Measurements from ENCODE around the gene FRMD8.

The FRMD8 gene

DNA sequence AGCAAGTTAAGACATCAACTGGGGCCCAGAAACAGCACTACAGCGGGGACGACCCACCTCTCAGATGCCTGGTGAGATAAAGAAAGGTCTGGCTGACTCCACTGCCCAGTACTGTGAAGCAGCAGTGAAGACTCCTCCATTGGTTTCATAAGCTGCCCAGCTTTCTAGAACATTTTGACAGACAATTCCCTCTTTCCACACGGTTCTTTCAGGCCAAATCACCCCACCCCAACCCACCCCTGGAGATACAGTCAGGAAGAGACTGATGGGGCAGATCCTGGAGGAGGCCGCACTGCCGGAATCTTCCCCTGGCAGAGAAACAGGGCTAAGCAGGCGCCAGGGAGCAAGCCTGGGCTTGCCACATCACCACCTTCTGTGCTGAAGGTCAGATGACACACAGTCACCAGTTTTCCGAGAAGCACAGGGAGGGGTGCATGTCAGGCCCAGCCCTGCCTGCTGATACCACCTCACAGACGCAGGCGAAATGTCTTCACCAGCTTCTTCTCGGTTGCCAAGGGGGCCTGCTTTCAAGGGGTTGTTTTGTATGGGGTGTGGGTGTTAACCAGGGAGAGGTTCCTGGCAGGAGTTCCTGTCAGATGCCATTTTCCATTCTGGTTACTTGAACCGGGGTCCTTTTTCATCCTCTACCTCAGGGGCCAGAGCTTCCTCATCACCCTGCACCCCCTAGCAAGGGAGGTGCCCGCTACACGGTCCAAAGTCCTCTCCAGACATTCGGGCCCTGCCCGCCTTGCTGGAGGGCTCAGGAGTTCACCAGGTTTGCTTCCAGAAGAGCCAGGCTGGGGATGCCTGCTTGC lies 34.7 kb downstream of the FRMD8 start:
- DNase-seq (ENCODE audit: low read depth in 1 of 2, low spot score in 1 of 2) = peak in 1 of 2 experiments; percentile 97
- TF ChIP-seq JUND (IDR thresholded peaks at IDR 0.05; ENCODE audit: low read depth) = peak; percentile 30; the same call in 1 of the 2 replicates
- in situ Hi-C loops (cut with HindIII; ENCODE audit: low pct_unique_long_range_greater_than_20kb, low sequenced_read_pairs) = no loop called here

DNA sequence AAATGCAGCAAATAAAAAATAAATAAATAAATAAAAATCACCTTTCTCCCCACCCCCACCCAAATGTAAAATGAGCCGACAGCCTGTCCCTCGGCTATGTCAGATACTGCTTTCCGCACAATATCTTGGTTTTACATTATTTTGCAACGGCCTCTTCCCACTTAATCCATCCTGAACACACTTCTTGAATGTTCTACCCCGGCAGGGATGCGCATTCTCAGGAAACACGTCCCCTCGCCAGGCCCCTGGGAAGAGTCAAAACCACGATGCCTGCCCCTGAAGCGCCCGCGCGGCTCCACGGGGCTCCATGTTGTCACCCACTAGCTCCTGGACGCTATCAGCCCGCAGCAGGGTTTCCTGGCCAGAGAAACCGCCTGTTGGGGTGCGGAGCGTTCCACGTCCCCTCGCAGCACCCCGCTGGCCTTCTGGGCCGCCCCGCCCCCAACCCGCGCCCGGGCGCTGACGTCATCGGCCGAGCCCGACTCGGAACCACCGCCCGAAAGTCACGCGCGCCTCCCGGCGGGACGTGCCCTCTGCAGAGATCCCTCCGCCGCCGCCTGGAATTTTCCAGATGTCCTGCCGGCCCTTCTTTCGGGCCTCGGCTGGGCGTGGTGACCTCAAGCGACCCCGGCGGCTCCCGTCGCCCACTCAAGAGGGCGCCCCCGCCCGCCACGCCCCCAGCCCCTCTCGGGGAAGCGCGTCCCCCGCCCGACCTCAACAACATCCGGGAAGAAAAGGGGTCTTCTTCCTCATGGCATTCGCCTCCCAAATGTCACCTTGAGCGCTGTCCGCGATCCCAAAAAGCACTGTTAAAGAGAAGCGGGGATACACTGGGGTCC lies 35.6 kb downstream of the FRMD8 start:
- peak; percentile 94 for TF ChIP-seq JUND (IDR thresholded peaks at IDR 0.05; ENCODE audit: low read depth)
- in situ Hi-C loops (cut with HindIII; ENCODE audit: low pct_unique_long_range_greater_than_20kb, low sequenced_read_pairs) = no loop called here
- peak; percentile 78 to 99 for DNase-seq (ENCODE audit: low read depth in 1 of 2, low spot score in 1 of 2)

DNA sequence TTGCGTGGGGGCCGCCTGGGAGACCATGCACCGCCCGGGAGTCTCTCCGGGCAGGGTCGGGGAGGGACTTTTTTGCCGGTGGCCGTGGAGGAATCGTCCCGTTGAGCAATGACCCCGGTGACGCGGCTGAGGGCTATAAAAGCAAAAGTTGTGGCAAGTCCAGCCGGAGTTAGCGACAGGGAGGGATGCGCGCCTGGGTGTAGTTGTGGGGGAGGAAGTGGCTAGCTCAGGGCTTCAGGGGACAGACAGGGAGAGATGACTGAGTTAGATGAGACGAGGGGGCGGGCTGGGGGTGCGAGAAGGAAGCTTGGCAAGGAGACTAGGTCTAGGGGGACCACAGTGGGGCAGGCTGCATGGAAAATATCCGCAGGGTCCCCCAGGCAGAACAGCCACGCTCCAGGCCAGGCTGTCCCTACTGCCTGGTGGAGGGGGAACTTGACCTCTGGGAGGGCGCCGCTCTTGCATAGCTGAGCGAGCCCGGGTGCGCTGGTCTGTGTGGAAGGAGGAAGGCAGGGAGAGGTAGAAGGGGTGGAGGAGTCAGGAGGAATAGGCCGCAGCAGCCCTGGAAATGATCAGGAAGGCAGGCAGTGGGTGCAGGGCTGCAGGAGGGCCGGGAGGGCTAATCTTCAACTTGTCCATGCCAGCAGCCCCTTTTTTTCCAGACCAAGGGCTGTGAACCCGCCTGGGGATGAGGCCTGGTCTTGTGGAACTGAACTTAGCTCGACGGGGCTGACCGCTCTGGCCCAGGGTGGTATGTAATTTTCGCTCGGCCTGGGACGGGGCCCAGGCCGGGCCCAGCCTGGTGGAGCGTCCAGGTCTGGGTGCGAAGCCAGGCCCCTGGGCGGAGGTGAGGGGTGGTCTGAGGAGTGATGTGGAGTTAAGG lies 36.4 kb downstream of the FRMD8 start, which contains the start of gene NEAT1:
NEAT1 (plus strand) TSS at position 166 of the 883 bp plus-strand sequence.
- in situ Hi-C loops (cut with HindIII; ENCODE audit: low pct_unique_long_range_greater_than_20kb, low sequenced_read_pairs) = no loop called here

DNA sequence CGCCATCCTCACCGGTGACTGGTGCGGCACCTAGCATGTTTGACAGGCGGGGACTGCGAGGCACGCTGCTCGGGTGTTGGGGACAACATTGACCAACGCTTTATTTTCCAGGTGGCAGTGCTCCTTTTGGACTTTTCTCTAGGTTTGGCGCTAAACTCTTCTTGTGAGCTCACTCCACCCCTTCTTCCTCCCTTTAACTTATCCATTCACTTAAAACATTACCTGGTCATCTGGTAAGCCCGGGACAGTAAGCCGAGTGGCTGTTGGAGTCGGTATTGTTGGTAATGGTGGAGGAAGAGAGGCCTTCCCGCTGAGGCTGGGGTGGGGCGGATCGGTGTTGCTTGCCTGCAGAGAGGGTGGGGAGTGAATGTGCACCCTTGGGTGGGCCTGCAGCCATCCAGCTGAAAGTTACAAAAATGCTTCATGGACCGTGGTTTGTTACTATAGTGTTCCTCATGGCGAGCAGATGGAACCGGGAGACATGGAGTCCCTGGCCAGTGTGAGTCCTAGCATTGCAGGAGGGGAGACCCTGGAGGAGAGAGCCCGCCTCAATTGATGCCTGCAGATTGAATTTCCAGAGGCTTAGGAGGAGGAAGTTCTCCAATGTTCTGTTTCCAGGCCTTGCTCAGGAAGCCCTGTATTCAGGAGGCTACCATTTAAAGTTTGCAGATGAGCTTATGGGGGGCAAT lies 37.2 kb downstream of the FRMD8 start:
- no peak for TF ChIP-seq JUND (IDR thresholded peaks at IDR 0.05; ENCODE audit: low read depth)
- in situ Hi-C loops (cut with HindIII; ENCODE audit: low pct_unique_long_range_greater_than_20kb, low sequenced_read_pairs) = no loop called here
- DNase-seq (ENCODE audit: low read depth in 1 of 2, low spot score in 1 of 2) = peak in 1 of 2 experiments; percentile 65

More for the DNA sequence above, 36.4 kb downstream of the FRMD8 start, which contains the start of gene NEAT1:
- TF ChIP-seq JUND (IDR thresholded peaks at IDR 0.05; ENCODE audit: low read depth) = 0 out of 2 replicates have a peak, but pooled peaks have one; percentile 53
- peak; percentile 73 to 98 for DNase-seq (ENCODE audit: low read depth in 1 of 2, low spot score in 1 of 2)

DNA sequence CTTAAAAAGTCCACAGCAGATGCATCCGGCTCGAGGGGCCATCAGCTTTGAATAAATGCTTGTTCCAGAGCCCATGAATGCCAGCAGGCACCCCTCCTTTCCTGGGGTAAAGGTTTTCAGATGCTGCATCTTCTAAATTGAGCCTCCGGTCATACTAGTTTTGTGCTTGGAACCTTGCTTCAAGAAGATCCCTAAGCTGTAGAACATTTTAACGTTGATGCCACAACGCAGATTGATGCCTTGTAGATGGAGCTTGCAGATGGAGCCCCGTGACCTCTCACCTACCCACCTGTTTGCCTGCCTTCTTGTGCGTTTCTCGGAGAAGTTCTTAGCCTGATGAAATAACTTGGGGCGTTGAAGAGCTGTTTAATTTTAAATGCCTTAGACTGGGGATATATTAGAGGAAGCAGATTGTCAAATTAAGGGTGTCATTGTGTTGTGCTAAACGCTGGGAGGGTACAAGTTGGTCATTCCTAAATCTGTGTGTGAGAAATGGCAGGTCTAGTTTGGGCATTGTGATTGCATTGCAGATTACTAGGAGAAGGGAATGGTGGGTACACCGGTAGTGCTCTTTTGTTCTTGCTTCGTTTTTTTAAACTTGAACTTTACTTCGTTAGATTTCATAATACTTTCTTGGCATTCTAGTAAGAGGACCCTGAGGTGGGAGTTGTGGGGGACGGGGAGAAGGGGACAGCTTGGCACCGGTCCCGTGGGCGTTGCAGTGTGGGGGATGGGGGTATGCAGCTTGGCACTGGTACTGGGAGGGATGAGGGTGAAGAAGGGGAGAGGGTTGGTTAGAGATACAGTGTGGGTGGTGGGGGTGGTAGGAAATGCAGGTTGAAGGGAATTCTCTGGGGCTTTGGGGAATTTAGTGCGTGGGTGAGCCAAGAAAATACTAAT lies 38.0 kb downstream of the FRMD8 start:
- TF ChIP-seq JUND (IDR thresholded peaks at IDR 0.05; ENCODE audit: low read depth) = 0 out of 2 replicates have a peak, but pooled peaks have one; percentile 7
- peak in 1 of 2 experiments; percentile 71 for DNase-seq (ENCODE audit: low read depth in 1 of 2, low spot score in 1 of 2)
- in situ Hi-C loops (cut with HindIII; ENCODE audit: low pct_unique_long_range_greater_than_20kb, low sequenced_read_pairs) = no loop called here

DNA sequence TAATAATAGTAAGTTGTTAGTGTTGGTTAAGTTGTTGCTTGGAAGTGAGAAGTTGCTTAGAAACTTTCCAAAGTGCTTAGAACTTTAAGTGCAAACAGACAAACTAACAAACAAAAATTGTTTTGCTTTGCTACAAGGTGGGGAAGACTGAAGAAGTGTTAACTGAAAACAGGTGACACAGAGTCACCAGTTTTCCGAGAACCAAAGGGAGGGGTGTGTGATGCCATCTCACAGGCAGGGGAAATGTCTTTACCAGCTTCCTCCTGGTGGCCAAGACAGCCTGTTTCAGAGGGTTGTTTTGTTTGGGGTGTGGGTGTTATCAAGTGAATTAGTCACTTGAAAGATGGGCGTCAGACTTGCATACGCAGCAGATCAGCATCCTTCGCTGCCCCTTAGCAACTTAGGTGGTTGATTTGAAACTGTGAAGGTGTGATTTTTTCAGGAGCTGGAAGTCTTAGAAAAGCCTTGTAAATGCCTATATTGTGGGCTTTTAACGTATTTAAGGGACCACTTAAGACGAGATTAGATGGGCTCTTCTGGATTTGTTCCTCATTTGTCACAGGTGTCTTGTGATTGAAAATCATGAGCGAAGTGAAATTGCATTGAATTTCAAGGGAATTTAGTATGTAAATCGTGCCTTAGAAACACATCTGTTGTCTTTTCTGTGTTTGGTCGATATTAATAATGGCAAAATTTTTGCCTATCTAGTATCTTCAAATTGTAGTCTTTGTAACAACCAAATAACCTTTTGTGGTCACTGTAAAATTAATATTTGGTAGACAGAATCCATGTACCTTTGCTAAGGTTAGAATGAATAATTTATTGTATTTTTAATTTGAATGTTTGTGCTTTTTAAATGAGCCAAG lies 38.9 kb downstream of the FRMD8 start:
- in situ Hi-C loops (cut with HindIII; ENCODE audit: low pct_unique_long_range_greater_than_20kb, low sequenced_read_pairs) = no loop called here
- no peak for TF ChIP-seq JUND (IDR thresholded peaks at IDR 0.05; ENCODE audit: low read depth)
- DNase-seq (ENCODE audit: low read depth in 1 of 2, low spot score in 1 of 2) = peak in 1 of 2 experiments; percentile 78

DNA sequence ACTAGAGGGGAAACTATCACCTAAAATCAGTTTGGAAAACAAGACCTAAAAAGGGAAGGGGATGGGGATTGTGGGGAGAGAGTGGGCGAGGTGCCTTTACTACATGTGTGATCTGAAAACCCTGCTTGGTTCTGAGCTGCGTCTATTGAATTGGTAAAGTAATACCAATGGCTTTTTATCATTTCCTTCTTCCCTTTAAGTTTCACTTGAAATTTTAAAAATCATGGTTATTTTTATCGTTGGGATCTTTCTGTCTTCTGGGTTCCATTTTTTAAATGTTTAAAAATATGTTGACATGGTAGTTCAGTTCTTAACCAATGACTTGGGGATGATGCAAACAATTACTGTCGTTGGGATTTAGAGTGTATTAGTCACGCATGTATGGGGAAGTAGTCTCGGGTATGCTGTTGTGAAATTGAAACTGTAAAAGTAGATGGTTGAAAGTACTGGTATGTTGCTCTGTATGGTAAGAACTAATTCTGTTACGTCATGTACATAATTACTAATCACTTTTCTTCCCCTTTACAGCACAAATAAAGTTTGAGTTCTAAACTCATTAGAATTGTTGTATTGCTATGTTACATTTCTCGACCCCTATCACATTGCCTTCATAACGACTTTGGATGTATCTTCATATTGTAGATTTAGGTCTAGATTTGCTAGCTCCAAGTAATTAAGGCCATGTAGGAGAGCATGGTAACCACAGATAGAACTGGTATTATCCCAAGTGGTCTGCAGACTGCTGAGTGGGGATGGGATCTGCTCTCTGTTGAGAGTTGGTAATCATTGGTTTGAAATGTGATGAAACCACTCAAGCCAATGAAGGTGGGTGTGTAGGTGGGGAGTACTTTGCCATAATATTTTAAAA lies 39.8 kb downstream of the FRMD8 start:
- DNase-seq (ENCODE audit: low read depth in 1 of 2, low spot score in 1 of 2) = peak in 1 of 2 experiments; percentile 78
- in situ Hi-C loops (cut with HindIII; ENCODE audit: low pct_unique_long_range_greater_than_20kb, low sequenced_read_pairs) = no loop called here
- no peak for TF ChIP-seq JUND (IDR thresholded peaks at IDR 0.05; ENCODE audit: low read depth)

DNA sequence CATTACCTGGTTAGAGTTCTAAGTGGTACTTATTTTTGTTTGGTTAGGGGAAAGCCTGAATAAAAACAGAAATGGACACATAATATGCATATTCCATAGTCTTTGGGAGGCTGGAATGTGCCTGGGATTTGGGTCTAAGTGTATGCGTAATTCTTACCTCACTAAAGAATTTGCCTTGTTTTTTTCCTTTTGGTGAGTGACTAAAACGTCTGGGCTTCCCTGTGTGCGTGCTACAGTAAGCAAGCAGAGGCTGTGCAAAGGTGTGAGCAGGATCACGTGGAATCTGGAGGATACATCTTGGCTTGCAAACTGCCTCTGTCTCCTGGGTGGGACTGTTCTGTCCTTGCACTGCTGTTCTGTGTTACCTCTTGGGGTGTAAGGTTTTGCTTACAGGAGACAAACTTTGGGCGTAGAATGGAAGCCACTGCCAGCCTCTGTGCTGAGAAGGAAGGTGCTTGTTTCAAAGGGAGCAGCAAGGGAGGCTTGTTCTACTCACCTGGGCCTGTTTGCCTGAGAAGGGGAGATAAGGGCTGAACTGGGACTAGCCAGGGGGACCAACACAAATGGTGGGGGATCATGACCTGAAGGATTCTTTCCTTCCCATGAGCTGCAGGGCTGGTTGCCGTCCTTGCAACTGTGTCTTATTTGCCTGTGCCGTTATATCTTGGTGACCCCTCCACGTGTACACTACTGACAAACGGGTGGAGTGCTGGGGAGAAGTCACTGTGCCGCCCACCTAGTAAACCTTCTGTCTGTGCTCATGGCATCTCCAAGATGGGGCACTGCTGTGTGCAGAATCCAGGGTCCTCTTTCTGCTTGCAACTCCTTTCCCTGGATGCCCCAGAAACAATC lies 40.6 kb downstream of the FRMD8 start:
- DNase-seq (ENCODE audit: low read depth in 1 of 2, low spot score in 1 of 2) = peak in 1 of 2 experiments; percentile 87
- in situ Hi-C loops (cut with HindIII; ENCODE audit: low pct_unique_long_range_greater_than_20kb, low sequenced_read_pairs) = no loop called here
- TF ChIP-seq JUND (IDR thresholded peaks at IDR 0.05; ENCODE audit: low read depth) = peak; percentile 11; the same call in 1 of the 2 replicates

Data from T47D (cell line).